ENCODE measurements around the gene ABAT. TPM values are rescaled to one million over a fixed set of nuclear protein-coding genes. Genes with fewer than 3 reads are reported as not detected.

The ABAT gene
- total RNA-seq, 1 experiment from 2014 or later, result 6.9 TPM

DNA sequence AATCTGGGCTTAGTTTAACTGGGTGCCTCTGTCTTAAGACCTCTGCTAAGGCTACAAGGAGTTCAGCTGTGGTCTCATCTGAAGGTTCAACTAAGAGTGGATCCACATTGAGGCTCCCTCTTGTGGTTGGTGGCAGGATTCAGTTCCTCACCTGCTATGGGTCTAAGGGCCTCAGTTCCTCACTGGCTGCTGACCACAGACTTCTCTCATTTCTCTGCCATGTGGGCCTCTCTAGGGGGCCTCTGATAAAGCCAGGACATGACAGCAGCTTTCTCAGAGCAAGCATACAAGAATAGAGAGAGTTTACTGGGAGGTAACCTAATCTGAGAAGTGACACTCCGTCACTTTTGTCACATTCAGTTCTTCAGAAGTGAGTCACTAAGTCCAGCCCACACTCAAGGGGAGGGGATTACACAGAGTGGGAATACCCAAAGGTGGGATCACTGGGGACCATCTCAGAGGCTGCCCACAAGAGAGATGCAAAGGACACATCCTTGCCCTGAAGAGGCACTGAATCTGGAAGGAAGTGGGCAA lies 19.2 kb upstream of the ABAT start:
- H3K4me1 ChIP-seq (ENCODE audit: insufficient read depth, low read length, poor library complexity, severe bottlenecking), result peaks cover 4% of the 10 kb centered on the region
- intact Hi-C loops (cut with micrococcal nuclease; ENCODE audit: unreplicated experiment), result loop anchor here (2.0 kb wide), 1 partner anchor 82 kb away; no protein-coding TSS in a partner anchor
- no TSS peak for BruUV-seq (replicated peaks)
- DNase-seq (ENCODE audit: low spot score), result peak; percentile 61
- CTCF ChIA-PET, result interaction anchor here (0.6 kb wide), 1 partner anchor 436 kb away, joined by 5 read pairs; the partner anchor contains the start of gene HAPSTR1
- TF ChIP-seq CTCF (conservative IDR thresholded peaks at IDR 0.05; ENCODE audit: low read depth, low read length), result peak; percentile 71
- TF ChIP-seq EZH2 (IDR thresholded peaks at IDR 0.05; ENCODE audit: borderline replicate concordance, low read depth, low read length, poor library complexity, severe bottlenecking), result no peak
- POLR2A ChIA-PET (ENCODE audit: low non-redundant PET), result no interaction called here
- no peaks in the 10 kb centered on the region for H3K9me3 ChIP-seq (ENCODE audit: low read depth, low read length, poor library complexity, severe bottlenecking)
- no peaks in the 10 kb centered on the region for H3K27me3 ChIP-seq (replicated peaks; ENCODE audit: insufficient read depth, low read depth, low read length, poor library complexity)
- peak overlapping the region; percentile 37 for H3K27ac ChIP-seq (ENCODE audit: low read depth, low read length, poor library complexity, severe bottlenecking)
- H3K36me3 ChIP-seq (ENCODE audit: insufficient read depth, low read length, poor library complexity, severe bottlenecking), result no peaks in the 10 kb centered on the region
- no peak overlapping the region for H3K4me3 ChIP-seq (ENCODE audit: low read depth, low read length, poor library complexity, severe bottlenecking)

DNA sequence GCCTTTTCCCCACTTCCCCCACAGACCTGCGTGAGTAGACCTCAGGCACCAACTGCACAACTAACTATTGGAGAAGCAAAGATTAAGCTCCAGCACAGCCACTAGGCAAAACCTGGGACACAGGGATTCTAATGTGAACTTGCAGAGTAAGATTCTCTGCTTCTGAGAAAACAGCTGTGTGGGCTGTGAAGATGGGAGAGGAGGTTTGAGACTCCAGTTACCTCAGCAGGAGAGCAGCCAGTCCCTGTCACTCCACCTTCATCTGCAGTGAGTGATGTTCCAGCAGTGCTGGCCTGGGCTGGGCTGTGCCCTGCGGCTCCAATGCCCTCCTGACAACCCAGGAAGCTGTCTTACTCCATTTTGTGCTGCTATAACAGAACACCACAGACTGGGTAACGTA lies 18.0 kb upstream of the ABAT start:
- CTCF ChIA-PET, result interaction anchor here (0.6 kb wide), 1 partner anchor 135 kb away, joined by 3 read pairs; no protein-coding TSS in a partner anchor
- DNase-seq (ENCODE audit: low spot score), result no peak
- no TSS peak for BruUV-seq (replicated peaks)
- Histone ChIP-seq H3K27me3 (replicated peaks; ENCODE audit: insufficient read depth, low read depth, low read length, poor library complexity) (no peaks in the 10 kb centered on the region), H3K4me3 (ENCODE audit: low read depth, low read length, poor library complexity, severe bottlenecking) (no peak overlapping the region), H3K4me1 (ENCODE audit: insufficient read depth, low read length, poor library complexity, severe bottlenecking) (peaks cover 4% of the 10 kb centered on the region), H3K36me3 (ENCODE audit: insufficient read depth, low read length, poor library complexity, severe bottlenecking) (no peaks in the 10 kb centered on the region), H3K9me3 (ENCODE audit: low read depth, low read length, poor library complexity, severe bottlenecking) (no peaks in the 10 kb centered on the region), H3K27ac (ENCODE audit: low read depth, low read length, poor library complexity, severe bottlenecking) (peak overlapping the region; percentile 40)
- intact Hi-C loops (cut with micrococcal nuclease; ENCODE audit: unreplicated experiment), result no loop called here
- TF ChIP-seq EZH2 (IDR thresholded peaks at IDR 0.05; ENCODE audit: borderline replicate concordance, low read depth, low read length, poor library complexity, severe bottlenecking) (no peak), CTCF (conservative IDR thresholded peaks at IDR 0.05; ENCODE audit: low read depth, low read length) (no peak)
- POLR2A ChIA-PET (ENCODE audit: low non-redundant PET), result no interaction called here

DNA sequence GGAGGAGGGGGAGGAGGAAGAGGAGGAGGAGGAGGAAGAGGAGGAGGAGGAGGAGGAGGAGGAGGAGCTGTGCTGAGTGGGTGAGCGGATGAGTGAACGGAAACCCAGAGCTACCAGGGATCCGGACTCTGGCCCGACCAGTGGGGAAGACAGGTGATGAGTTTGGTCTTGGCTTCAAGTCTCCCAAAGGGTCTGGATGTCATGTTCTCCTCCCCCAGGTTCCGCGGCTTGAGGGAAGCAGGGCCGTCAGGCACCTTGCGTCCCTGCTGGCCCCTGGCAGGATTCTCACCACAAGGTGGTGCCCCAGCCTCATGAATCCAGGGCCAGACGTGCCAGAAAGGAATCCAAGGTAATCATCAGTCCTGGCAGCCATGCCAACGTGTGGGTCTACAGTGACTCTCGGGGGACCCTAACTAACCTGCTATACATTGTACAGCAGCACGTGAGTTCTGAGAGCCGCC lies 13.5 kb upstream of the ABAT start:
- Histone ChIP-seq H3K27me3 (replicated peaks; ENCODE audit: insufficient read depth, low read depth, low read length, poor library complexity) (no peaks in the 10 kb centered on the region), H3K4me1 (ENCODE audit: insufficient read depth, low read length, poor library complexity, severe bottlenecking) (peaks cover 9% of the 10 kb centered on the region), H3K27ac (ENCODE audit: low read depth, low read length, poor library complexity, severe bottlenecking) (no peak overlapping the region), H3K4me3 (ENCODE audit: low read depth, low read length, poor library complexity, severe bottlenecking) (no peak overlapping the region), H3K9me3 (ENCODE audit: low read depth, low read length, poor library complexity, severe bottlenecking) (no peaks in the 10 kb centered on the region), H3K36me3 (ENCODE audit: insufficient read depth, low read length, poor library complexity, severe bottlenecking) (no peaks in the 10 kb centered on the region)
- peak; percentile 83 for DNase-seq (ENCODE audit: low spot score)
- TF ChIP-seq CTCF (conservative IDR thresholded peaks at IDR 0.05; ENCODE audit: low read depth, low read length) (peak; percentile 73), EZH2 (IDR thresholded peaks at IDR 0.05; ENCODE audit: borderline replicate concordance, low read depth, low read length, poor library complexity, severe bottlenecking) (no peak)
- no TSS peak for BruUV-seq (replicated peaks)
- POLR2A ChIA-PET (ENCODE audit: low non-redundant PET), result no interaction called here
- CTCF ChIA-PET, result interaction anchor here (0.6 to 1.0 kb wide), 3 partner anchors 12 to 131 kb away, joined by 4 to 16 read pairs (median 4); no protein-coding TSS in a partner anchor
- intact Hi-C loops (cut with micrococcal nuclease; ENCODE audit: unreplicated experiment), result loop anchor here (1.0 to 5.0 kb wide), 5 partner anchors 131 to 476 kb away; partner anchors contain the start of gene CARHSP1
